GM19099 (cell line): ENCODE measurements around the gene FAM236D.
"Not testable (repeated sequence)": the region's sequence is repeated elsewhere in the genome, so short reads cannot be mapped to it uniquely, and the experiment has no call there.

Experiments
- POLR2A ChIP-seq: IDR thresholded peaks from 3 replicates; pipeline ENCODE4 v1.6.1; 2011; ENCODE audit warnings: low read depth; ENCODE audit not compliant: insufficient read length; ENCODE audit errors: extremely low read depth

The FAM236D gene

GRCh38 chrX:72808110-72808509 lies at the start of gene FAM236D:
TSS of gene FAM236D (minus strand) at chrX:72808210. CDS start at chrX:72808110, 100 bp downstream.
- TF ChIP-seq POLR2A, result not testable (repeated sequence)

GRCh38 chrX:72782560-72782959 lies 25.4 kb downstream of the FAM236D start, which contains the start of gene FAM236B:
TSS of gene FAM236B (minus strand) at chrX:72782660. CDS start at chrX:72782560, 100 bp downstream.
- TF ChIP-seq POLR2A, result not testable (repeated sequence)

GRCh38 chrX:72776653-72777466 lies 31.1 kb downstream of the FAM236D start, which contains the start of gene DMRTC1B:
TSS of gene DMRTC1B (plus strand) at chrX:72776890. CDS start at chrX:72845136, 68,246 bp downstream.
- not testable (repeated sequence) for TF ChIP-seq POLR2A
